Hematopoietic multipotent progenitor cell treated with erythropoietin and hydrocortisone succinate and interleukin-3 and kit ligand, for 8 days (in vitro differentiated cells): ENCODE measurements around the gene USH2A.
"Not testable (repeated sequence)": the region's sequence is repeated elsewhere in the genome, so short reads cannot be mapped to it uniquely, and the experiment has no call there.

Source experiments
- DNase-seq: peaks from one replicate; pipeline ENCODE4 v3.0.0-alpha.2; 2015

USH2A gene

GRCh38 chr1:216193839-216194443, 229.3 kb downstream of the USH2A start:
- no peak for DNase-seq

- DNase-seq = no peak
Observed at GRCh38 chr1:216190438-216190837, 232.8 kb downstream of the USH2A start.

DNA sequence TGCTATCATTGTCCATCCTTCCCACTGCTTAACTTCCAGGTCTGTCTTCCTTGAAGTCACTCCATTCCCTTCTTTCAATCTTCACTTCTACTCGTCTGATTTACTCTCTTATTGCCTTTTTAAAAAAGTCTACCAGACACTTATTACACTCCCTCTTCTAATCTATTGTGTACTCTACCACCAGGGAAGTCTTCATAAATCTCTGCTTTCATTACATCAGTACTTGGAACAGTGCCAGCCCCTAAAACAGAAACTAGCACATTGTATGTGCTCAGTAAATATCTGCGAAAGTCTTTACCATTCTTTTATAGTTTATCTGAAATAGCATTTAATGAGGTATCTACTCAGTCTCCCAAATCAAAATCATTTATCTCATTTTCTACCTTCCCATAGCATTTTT, 236.4 kb downstream of the USH2A start:
- no peak for DNase-seq

GRCh38 chr1:216186141-216186540, 237.1 kb downstream of the USH2A start:
- DNase-seq = no peak

GRCh38 chr1:216184126-216184680, 239.0 kb downstream of the USH2A start:
- DNase-seq = no peak

- DNase-seq = no peak
Observed at GRCh38 chr1:216183454-216183853, 239.8 kb downstream of the USH2A start.

DNA sequence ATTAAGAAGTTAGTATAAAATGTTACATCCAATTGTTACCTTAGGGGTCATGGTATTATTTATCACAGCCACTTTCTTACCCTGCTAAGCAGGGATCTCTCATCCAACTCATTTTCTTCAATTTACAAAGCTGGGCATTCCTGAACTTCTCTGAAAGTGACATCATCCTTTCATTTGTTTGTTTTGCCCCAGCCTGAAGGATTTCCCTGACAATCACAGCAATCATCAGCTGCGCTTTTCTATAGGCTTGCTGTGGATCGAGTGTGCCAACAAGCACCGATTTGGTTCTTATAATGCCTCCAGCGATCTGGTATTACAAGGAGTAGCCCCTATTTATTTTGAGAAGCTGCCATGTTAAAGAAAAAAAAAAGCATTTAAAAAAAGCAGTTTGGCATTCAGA, 240.2 kb downstream of the USH2A start:
- no peak for DNase-seq

DNA sequence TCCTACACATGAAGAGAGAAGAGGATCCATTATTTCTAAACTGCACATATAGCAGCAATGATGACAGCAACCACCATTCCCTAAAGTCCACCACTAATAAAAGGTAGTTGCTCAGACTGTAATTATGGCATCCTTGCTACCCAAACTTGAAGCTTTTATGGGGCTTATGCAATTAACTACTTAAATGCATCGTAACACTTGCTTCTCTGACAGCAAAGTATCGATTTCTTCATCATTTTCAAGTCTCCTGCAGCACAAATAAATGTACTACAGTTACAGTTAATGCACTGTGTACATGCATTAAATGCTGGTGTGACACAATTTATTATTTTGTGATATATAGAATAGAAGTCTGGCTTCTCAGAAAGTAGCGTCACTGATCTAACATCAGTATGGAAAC, 241.7 kb downstream of the USH2A start:
- no peak for DNase-seq

DNA sequence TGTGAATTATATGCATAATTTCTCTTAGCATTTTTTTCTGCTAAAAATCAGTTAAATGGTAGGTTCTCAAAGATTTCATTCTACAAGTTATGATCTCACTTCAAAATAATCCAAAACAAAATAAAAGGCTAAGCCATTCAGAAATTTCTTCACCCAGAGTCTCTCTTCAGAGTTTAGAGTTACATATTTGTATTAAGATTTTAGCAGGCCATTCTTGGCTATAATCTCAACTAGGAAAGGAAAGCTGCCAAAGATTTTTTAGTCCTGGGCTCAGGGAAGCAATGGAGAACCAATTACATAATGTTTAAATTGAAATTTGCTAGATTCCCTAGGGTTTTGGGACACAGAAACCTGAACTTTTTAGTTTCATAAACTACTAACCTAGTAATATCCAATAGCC, 245.0 kb downstream of the USH2A start:
- no peak for DNase-seq

DNA sequence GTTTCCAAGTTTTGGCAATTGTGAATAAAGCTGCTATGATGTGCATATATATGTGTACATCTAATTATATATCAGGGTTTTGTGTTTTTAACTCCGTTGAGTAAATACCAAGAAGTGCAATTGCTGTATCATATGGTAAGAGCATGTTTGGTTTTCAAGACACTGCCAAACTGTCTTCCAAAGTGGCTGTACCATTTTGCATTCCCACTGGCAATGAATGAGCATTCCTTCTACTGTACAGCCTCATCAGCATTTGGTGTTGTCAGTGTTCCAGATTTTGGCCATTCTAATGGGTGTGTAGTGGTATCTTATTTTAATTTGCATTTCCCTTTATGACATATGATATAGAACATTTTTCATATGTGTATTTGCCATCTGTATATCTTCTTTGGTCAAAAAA, 246.3 kb downstream of the USH2A start:
- no peak for DNase-seq

GRCh38 chr1:216175714-216176113, 247.5 kb downstream of the USH2A start:
- DNase-seq = no peak

GRCh38 chr1:216173376-216173995, 249.8 kb downstream of the USH2A start:
- DNase-seq = no peak

DNA sequence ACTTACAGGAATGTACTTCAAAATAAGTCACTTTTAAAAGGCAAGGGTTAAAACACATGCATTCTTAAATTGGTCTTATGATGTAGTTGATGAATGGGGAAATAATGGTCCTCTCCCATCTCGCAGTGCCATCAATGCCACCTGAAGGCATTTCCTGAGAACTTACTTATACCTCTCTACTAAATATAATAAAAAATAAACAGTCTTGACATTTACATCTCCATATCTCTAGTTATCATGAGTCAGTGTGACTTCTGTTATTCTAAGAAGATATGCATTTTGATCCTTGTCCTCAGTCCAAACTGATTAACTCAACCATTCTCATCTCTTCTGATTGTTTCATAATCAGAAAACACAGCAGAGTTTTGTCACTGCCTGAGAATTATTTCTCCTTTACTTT, 253.9 kb downstream of the USH2A start:
- DNase-seq = no peak

DNA sequence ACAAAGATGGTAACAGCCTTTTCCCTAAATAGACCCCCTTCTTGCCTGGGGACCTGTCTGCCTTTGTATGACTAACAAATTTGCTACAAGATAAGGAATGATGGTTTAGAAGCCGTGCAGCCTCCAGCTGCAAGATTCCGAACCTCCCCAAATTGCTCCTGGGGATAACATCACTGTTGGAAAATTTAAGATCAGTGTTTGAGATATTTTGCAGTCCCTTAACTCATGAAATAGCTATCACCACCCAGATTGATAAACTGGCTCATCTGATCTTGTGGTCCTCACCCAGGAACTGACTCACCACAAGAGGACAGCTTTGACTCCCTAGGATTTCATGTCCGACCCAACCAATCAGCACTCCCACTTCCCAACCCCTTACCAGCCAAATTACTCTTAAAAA, 254.7 kb downstream of the USH2A start:
- no peak for DNase-seq

- DNase-seq = no peak
Observed at GRCh38 chr1:216154063-216154462, 269.2 kb downstream of the USH2A start.

DNA sequence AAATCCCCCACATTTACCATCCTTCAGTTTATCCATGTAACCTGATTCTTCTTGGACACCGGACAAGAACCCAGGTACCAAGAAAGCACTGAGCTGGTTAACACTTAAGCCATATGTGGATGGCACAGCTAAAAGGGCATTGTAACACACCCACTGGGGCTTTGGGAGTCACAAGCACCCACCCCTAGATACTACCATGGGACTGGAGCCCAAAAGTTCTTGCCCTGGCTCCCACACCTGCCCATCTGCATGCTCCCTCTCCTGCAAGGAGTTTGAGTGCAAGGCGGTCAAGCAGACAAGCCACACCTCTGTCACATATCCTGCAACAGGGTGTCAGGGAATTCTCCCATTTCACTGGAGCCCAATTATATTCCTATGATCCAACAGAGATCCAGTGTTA, 270.1 kb downstream of the USH2A start:
- DNase-seq = no peak

GRCh38 chr1:216145451-216146018, 277.7 kb downstream of the USH2A start:
- DNase-seq = not testable (repeated sequence)

DNA sequence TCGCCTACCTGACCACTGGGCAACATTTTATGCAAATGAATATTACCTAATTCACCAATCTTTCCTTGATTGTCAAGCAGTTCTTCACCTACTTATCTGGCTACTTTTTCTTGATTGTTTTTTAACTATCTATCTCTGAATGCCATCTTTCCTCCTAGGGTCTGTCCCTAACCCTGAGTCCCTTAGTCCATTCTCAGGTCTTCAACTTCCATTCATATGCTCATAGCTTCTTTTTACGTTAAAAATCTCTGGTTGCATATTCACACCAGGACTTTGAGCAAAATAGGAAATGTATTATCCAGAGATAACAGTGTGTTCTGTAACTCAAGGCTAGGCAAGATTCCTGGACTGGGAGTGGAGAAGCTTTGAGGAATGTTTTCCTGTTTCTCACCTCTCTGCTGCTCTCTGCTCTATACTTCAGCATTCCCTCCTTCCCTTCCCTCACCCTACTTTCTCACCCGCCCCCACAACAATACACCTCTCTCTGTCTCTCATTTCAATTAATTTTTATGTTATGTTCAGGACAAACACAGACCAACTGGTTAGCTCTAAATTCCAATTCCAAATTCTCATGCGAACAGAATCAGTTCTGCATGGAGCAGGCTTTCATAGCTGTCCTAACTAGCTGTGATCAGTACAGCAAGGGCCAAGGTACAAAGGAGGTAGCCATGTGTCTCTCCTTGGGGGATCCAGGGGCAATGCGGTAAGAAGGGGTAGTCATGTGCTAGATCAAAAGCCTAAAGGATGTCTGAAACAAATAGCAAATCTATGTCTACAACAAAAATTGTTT, 278.4 kb downstream of the USH2A start:
- DNase-seq = no peak

DNA sequence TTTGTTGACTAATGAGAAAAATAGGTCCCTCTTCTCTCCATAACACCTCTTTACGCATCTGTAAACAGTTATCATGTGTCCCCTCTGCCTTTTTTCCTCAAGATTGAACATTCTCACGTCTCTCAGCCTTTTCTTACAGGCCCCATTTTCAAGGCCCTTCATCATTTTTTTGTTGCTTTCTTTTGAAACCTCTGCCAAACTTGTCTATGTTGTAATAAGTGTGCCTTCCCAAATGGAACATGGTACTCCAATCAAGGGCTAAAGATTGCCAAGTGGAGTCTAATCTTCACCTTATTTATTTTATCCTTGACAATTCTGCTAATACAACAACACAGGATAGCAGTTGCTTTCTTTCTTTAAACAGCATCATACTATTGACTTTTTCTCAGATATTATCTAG, 280.3 kb downstream of the USH2A start:
- no peak for DNase-seq

- DNase-seq = no peak
Observed at GRCh38 chr1:216140730-216141524, 282.3 kb downstream of the USH2A start.

- no peak for DNase-seq
Observed at GRCh38 chr1:216124192-216124781, 299.0 kb downstream of the USH2A start.

DNA sequence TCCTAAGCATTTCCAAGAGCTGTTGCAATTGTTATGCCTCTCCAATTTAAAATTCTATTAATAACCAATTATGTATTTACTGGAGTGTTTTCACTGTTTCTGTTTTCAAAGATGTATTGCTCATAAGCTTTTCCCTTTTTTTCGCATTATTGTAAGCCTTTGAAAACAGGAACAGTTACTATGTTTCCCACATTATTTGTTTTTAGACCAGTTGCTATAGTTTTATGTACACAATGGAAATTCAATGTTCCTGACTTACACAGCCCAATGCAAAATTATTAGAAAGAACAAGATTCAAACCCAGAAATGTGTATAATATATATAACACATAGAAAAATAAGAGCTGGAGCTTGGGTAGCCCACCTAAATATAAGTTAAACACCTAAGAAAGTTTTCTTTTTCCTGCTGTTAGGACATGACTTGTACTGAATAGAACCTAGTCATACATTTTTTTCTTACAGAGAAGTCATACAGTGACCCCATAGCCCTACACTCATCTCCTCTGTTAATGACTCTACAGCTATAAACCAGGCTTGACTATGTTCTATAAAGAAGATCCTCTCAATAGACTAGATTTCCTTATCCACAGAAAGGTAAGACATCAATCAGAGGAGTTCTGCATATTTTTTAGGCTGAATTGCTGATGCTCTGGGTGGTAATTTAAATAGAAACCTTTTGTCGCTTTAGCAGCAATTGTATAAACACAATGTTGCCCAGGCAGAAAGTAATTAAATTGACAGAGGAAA, 299.6 kb downstream of the USH2A start:
- no peak for DNase-seq
